GM21737 (cell line): ENCODE measurements around the gene CNDP2.

Experiments used
- ATAC-seq: cut with Tn5 transposase; IDR thresholded peaks from one replicate; pipeline ENCODE4 v1.9.1; 2021; ENCODE audit warnings: mild to moderate bottlenecking, moderate library complexity; ENCODE audit not compliant: unreplicated experiment

Gene CNDP2

DNA sequence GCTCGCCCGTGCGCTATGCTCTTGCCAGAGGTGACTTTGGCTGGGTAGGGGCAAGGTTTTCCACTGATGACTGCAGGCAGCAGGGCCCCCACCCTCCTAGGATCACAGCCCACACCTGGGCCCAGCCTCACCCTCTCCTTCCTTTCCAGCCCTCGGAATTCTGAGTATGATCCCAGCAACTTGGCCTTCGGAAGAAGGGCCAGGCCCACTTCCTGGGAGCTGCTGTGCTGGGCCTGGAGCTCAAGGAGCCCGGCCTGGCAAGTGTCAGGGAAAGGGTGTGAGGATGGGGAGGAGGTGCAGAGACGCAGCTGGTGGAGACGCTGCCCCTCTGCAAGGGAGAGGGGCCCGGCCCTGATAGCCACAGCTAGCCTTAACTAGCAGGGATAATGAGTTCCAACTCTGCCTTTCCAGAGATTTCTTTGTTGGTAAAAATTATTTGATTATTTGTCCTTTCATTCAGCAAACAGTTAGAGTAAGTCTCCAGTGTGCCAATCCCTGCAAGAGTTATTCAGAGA, 36.4 kb downstream of the CNDP2 start:
- no peak for ATAC-seq

GRCh38 chr18:74533666-74534065, 37.5 kb downstream of the CNDP2 start:
- ATAC-seq = no peak

GRCh38 chr18:74534150-74534969, 38.2 kb downstream of the CNDP2 start, which contains the start of gene CNDP1:
CNDP1 (plus strand) TSS chr18:74534500; CDS start chr18:74534668, 168 bp downstream.
- no peak for ATAC-seq

GRCh38 chr18:74534981-74535649, 39.0 kb downstream of the CNDP2 start:
- ATAC-seq = no peak

- no peak for ATAC-seq
Measured at GRCh38 chr18:74539289-74539688, 43.1 kb downstream of the CNDP2 start.

GRCh38 chr18:74540652-74541421, 44.7 kb downstream of the CNDP2 start:
- ATAC-seq = no peak

- no peak for ATAC-seq
Measured at GRCh38 chr18:74541703-74542555, 45.8 kb downstream of the CNDP2 start.

- ATAC-seq = no peak
Measured at GRCh38 chr18:74544898-74545297, 48.7 kb downstream of the CNDP2 start.

- ATAC-seq = no peak
Measured at GRCh38 chr18:74546007-74546406, 49.8 kb downstream of the CNDP2 start.

- ATAC-seq = no peak
Measured at GRCh38 chr18:74546751-74547530, 50.8 kb downstream of the CNDP2 start.

GRCh38 chr18:74547860-74548259, 51.7 kb downstream of the CNDP2 start:
- ATAC-seq = no peak

- no peak for ATAC-seq
Measured at GRCh38 chr18:74549591-74550104, 53.5 kb downstream of the CNDP2 start.

- ATAC-seq = no peak
Measured at GRCh38 chr18:74550886-74551285, 54.7 kb downstream of the CNDP2 start.

GRCh38 chr18:74551452-74551851, 55.3 kb downstream of the CNDP2 start:
- no peak for ATAC-seq

- peak; percentile 99 for ATAC-seq
Measured at GRCh38 chr18:74551936-74552555, 55.9 kb downstream of the CNDP2 start.

GRCh38 chr18:74556126-74556525, 60.0 kb downstream of the CNDP2 start:
- no peak for ATAC-seq

DNA sequence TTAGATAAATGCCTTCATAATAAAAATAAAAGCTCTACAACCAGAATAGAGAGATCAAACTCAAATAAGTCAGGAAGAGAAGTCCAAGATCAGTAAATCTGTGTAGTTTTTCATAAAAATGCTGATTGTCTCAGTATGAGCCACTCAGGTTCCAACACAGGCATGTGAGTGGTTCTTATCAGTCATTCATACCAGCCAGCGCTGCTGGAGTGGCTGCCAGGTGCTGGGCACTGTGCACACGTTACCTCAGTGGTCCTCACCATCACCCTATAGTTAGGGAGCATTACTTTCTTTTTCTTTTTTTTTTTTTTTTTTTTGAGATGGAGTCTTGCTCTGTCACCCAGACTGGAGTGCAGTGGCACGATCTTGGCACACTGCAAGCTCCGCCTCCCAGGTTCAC, 61.9 kb downstream of the CNDP2 start:
- ATAC-seq = no peak

DNA sequence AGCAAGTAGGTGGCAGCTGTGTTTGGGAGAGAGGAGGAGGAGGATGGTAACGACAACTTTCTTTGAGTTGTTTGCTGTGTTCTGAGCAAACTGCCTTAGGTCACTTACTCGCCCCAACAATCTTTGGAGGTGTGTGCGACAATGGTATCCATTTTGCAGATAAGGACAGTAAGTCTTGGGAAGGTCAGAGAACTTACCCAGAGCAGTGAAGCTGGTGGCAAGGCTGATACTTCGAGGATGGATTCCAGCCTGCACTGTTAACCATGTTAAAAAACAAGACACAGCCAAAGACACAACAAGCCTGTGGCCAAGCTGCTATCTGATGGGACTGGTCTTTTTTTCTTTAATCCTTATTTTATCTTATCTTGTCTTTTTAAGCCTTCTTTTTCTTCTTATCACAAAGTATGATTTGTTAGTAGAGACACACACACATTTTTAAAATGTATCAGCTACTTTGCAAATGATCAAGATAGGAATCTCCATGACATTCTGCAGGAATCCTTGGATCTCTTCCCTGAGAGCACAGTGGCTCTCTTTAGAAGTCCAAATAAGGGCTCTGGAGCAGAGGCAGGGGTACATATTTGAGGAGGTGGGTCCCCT, 66.1 kb downstream of the CNDP2 start:
- no peak for ATAC-seq

GRCh38 chr18:74562775-74563174, 66.6 kb downstream of the CNDP2 start:
- no peak for ATAC-seq
